ENCODE data around the gene ZBTB48.

ZBTB48 gene

GRCh38 chr1:6579374-6580118 lies at the start of gene ZBTB48:
Gene ZBTB48 (plus strand): TSS chr1:6579994. CDS start chr1:6580610, 616 bp downstream.
- H3K27ac ChIP-seq (ENCODE audit: low read length), result no peak within 1 kb of the TSS
- no peaks in the 10 kb centered on the region for H3K9me3 ChIP-seq (ENCODE audit: insufficient read depth, low read depth, low read length)

GRCh38 chr1:6530504-6531160 lies 49.2 kb upstream of the ZBTB48 start:
- Histone ChIP-seq H3K9me3 (ENCODE audit: insufficient read depth, low read depth, low read length) (no peaks in the 10 kb centered on the region), H3K27ac (ENCODE audit: low read length) (no peak overlapping the region), H3K4me1 (ENCODE audit: insufficient read depth, low read length) (no peaks in the 10 kb centered on the region), H3K36me3 (ENCODE audit: insufficient read depth, low read depth, low read length) (peaks cover 80% of the 10 kb centered on the region), H3K27me3 (ENCODE audit: insufficient read depth, low read length) (no peaks in the 10 kb centered on the region), H3K9ac (ENCODE audit: low read depth, low read length) (no peak overlapping the region), H3K4me3 (ENCODE audit: low read length) (no peak overlapping the region)

More at GRCh38 chr1:6579374-6580118, at the start of gene ZBTB48:
- Histone ChIP-seq H3K36me3 (ENCODE audit: insufficient read depth, low read depth, low read length) (peaks cover 7% of the 10 kb centered on the region), H3K4me3 (ENCODE audit: low read length) (peak within 1 kb of the TSS; percentile 79), H3K4me1 (ENCODE audit: insufficient read depth, low read length) (peaks cover 12% of the 10 kb centered on the region; the same call in 1 of the 2 replicates), H3K9ac (ENCODE audit: low read depth, low read length) (peak within 1 kb of the TSS; percentile 81; the same call in 1 of the 2 replicates), H3K27me3 (ENCODE audit: insufficient read depth, low read length) (no peaks in the 10 kb centered on the region)

GRCh38 chr1:6531996-6532395 lies 47.8 kb upstream of the ZBTB48 start:
- Histone ChIP-seq H3K9ac (ENCODE audit: low read depth, low read length) (no peak overlapping the region), H3K36me3 (ENCODE audit: insufficient read depth, low read depth, low read length) (peaks cover 70% of the 10 kb centered on the region), H3K4me1 (ENCODE audit: insufficient read depth, low read length) (no peaks in the 10 kb centered on the region)

GRCh38 chr1:6534248-6534822 lies 45.5 kb upstream of the ZBTB48 start:
- no peaks in the 10 kb centered on the region for H3K27me3 ChIP-seq (ENCODE audit: insufficient read depth, low read length)
- H3K36me3 ChIP-seq (ENCODE audit: insufficient read depth, low read depth, low read length), result peaks cover 66% of the 10 kb centered on the region
- H3K9ac ChIP-seq (ENCODE audit: low read depth, low read length), result no peak overlapping the region
- H3K4me3 ChIP-seq (ENCODE audit: low read length), result no peak overlapping the region
- no peak overlapping the region for H3K27ac ChIP-seq (ENCODE audit: low read length)
- H3K4me1 ChIP-seq (ENCODE audit: insufficient read depth, low read length), result no peaks in the 10 kb centered on the region
- H3K9me3 ChIP-seq (ENCODE audit: insufficient read depth, low read depth, low read length), result no peaks in the 10 kb centered on the region

More at GRCh38 chr1:6531996-6532395, 47.8 kb upstream of the ZBTB48 start:
- Histone ChIP-seq H3K27ac (ENCODE audit: low read length) (no peak overlapping the region), H3K9me3 (ENCODE audit: insufficient read depth, low read depth, low read length) (no peaks in the 10 kb centered on the region), H3K27me3 (ENCODE audit: insufficient read depth, low read length) (no peaks in the 10 kb centered on the region), H3K4me3 (ENCODE audit: low read length) (no peak overlapping the region)

GRCh38 chr1:6535214-6535613 lies 44.6 kb upstream of the ZBTB48 start:
- Histone ChIP-seq H3K27ac (ENCODE audit: low read length) (no peak overlapping the region), H3K27me3 (ENCODE audit: insufficient read depth, low read length) (no peaks in the 10 kb centered on the region), H3K4me3 (ENCODE audit: low read length) (no peak overlapping the region), H3K9me3 (ENCODE audit: insufficient read depth, low read depth, low read length) (no peaks in the 10 kb centered on the region), H3K4me1 (ENCODE audit: insufficient read depth, low read length) (no peaks in the 10 kb centered on the region), H3K9ac (ENCODE audit: low read depth, low read length) (no peak overlapping the region), H3K36me3 (ENCODE audit: insufficient read depth, low read depth, low read length) (peaks cover 70% of the 10 kb centered on the region)

GRCh38 chr1:6536291-6536690 lies 43.5 kb upstream of the ZBTB48 start:
- Histone ChIP-seq H3K27ac (ENCODE audit: low read length) (no peak overlapping the region), H3K36me3 (ENCODE audit: insufficient read depth, low read depth, low read length) (peaks cover 69% of the 10 kb centered on the region)

GRCh38 chr1:6538956-6539355 lies 40.8 kb upstream of the ZBTB48 start:
- peaks cover 59% of the 10 kb centered on the region for H3K36me3 ChIP-seq (ENCODE audit: insufficient read depth, low read depth, low read length)
- H3K9ac ChIP-seq (ENCODE audit: low read depth, low read length), result no peak overlapping the region
- no peak overlapping the region for H3K27ac ChIP-seq (ENCODE audit: low read length)
- H3K27me3 ChIP-seq (ENCODE audit: insufficient read depth, low read length), result no peaks in the 10 kb centered on the region
- no peak overlapping the region for H3K4me3 ChIP-seq (ENCODE audit: low read length)
- no peaks in the 10 kb centered on the region for H3K9me3 ChIP-seq (ENCODE audit: insufficient read depth, low read depth, low read length)
- no peaks in the 10 kb centered on the region for H3K4me1 ChIP-seq (ENCODE audit: insufficient read depth, low read length)

More at GRCh38 chr1:6536291-6536690, 43.5 kb upstream of the ZBTB48 start:
- no peaks in the 10 kb centered on the region for H3K4me1 ChIP-seq (ENCODE audit: insufficient read depth, low read length)
- H3K27me3 ChIP-seq (ENCODE audit: insufficient read depth, low read length), result no peaks in the 10 kb centered on the region
- no peaks in the 10 kb centered on the region for H3K9me3 ChIP-seq (ENCODE audit: insufficient read depth, low read depth, low read length)
- H3K9ac ChIP-seq (ENCODE audit: low read depth, low read length), result no peak overlapping the region
- no peak overlapping the region for H3K4me3 ChIP-seq (ENCODE audit: low read length)

GRCh38 chr1:6544831-6545230 lies 35.0 kb upstream of the ZBTB48 start:
- no peaks in the 10 kb centered on the region for H3K27me3 ChIP-seq (ENCODE audit: insufficient read depth, low read length)
- no peak overlapping the region for H3K9ac ChIP-seq (ENCODE audit: low read depth, low read length)
- no peak overlapping the region for H3K27ac ChIP-seq (ENCODE audit: low read length)
- no peak overlapping the region for H3K4me3 ChIP-seq (ENCODE audit: low read length)
- no peaks in the 10 kb centered on the region for H3K4me1 ChIP-seq (ENCODE audit: insufficient read depth, low read length)
- H3K36me3 ChIP-seq (ENCODE audit: insufficient read depth, low read depth, low read length), result peaks cover 80% of the 10 kb centered on the region
- H3K9me3 ChIP-seq (ENCODE audit: insufficient read depth, low read depth, low read length), result no peaks in the 10 kb centered on the region

GRCh38 chr1:6545276-6546112 lies 34.3 kb upstream of the ZBTB48 start:
- H3K27ac ChIP-seq (ENCODE audit: low read length), result no peak overlapping the region
- no peaks in the 10 kb centered on the region for H3K27me3 ChIP-seq (ENCODE audit: insufficient read depth, low read length)
- H3K9me3 ChIP-seq (ENCODE audit: insufficient read depth, low read depth, low read length), result no peaks in the 10 kb centered on the region
- peaks cover 84% of the 10 kb centered on the region for H3K36me3 ChIP-seq (ENCODE audit: insufficient read depth, low read depth, low read length)
- H3K9ac ChIP-seq (ENCODE audit: low read depth, low read length), result no peak overlapping the region
- H3K4me1 ChIP-seq (ENCODE audit: insufficient read depth, low read length), result no peaks in the 10 kb centered on the region
- no peak overlapping the region for H3K4me3 ChIP-seq (ENCODE audit: low read length)

- Histone ChIP-seq H3K9ac (ENCODE audit: low read depth, low read length) (no peak overlapping the region; the same call in 1 of the 2 replicates), H3K27ac (ENCODE audit: low read length) (no peak overlapping the region), H3K36me3 (ENCODE audit: insufficient read depth, low read depth, low read length) (peaks cover 77% of the 10 kb centered on the region), H3K4me1 (ENCODE audit: insufficient read depth, low read length) (no peaks in the 10 kb centered on the region), H3K4me3 (ENCODE audit: low read length) (no peak overlapping the region), H3K9me3 (ENCODE audit: insufficient read depth, low read depth, low read length) (no peaks in the 10 kb centered on the region), H3K27me3 (ENCODE audit: insufficient read depth, low read length) (no peaks in the 10 kb centered on the region)
These were observed 33.5 kb upstream of the ZBTB48 start for GRCh38 chr1:6546326-6546725.

GRCh38 chr1:6547301-6547700 lies 32.5 kb upstream of the ZBTB48 start:
- H3K9me3 ChIP-seq (ENCODE audit: insufficient read depth, low read depth, low read length), result no peaks in the 10 kb centered on the region
- H3K36me3 ChIP-seq (ENCODE audit: insufficient read depth, low read depth, low read length), result peaks cover 70% of the 10 kb centered on the region
- no peak overlapping the region for H3K9ac ChIP-seq (ENCODE audit: low read depth, low read length)
- H3K27me3 ChIP-seq (ENCODE audit: insufficient read depth, low read length), result no peaks in the 10 kb centered on the region
- H3K4me3 ChIP-seq (ENCODE audit: low read length), result no peak overlapping the region
- no peak overlapping the region for H3K27ac ChIP-seq (ENCODE audit: low read length)
- no peaks in the 10 kb centered on the region for H3K4me1 ChIP-seq (ENCODE audit: insufficient read depth, low read length)
